GM23248 (cell line): ENCODE results near the gene CHD1. TPM values are rescaled to one million over a fixed set of nuclear protein-coding genes. Genes with fewer than 3 reads are reported as not detected.
A peak's percentile ranks its signal among the peaks of the same experiment; 100 is the strongest.

ENCODE experiments used
- DNase-seq: peaks from one replicate; pipeline ENCODE4 v3.0.0-alpha.2; 2015
- H2AFZ ChIP-seq: fragments of 200-600 bp; sonication (generic); 2 replicates; pipeline ENCODE4 v1.6.1; 2016; ENCODE audit warnings: antibody characterized with exemption
- H3F3A ChIP-seq: fragments of 200-600 bp; sonication (generic); 2 replicates; pipeline ENCODE4 v1.6.1; 2016; ENCODE audit warnings: mild to moderate bottlenecking, antibody characterized with exemption, mixed run types; ENCODE audit not compliant: insufficient read depth
- H3K27ac ChIP-seq: fragments of 200-600 bp; sonication (generic); 2 replicates; pipeline ENCODE4 v1.5.1; 2016; ENCODE audit warnings: mild to moderate bottlenecking
- H3K27me3 ChIP-seq: fragments of 200-600 bp; sonication (generic); replicated peaks from 2 replicates; pipeline ENCODE4 v1.6.1; 2016; ENCODE audit warnings: mild to moderate bottlenecking; ENCODE audit not compliant: insufficient read depth
- H3K36me3 ChIP-seq: fragments of 200-600 bp; sonication (generic); 2 replicates; pipeline ENCODE4 v1.6.1; 2016; ENCODE audit warnings: low read depth, mild to moderate bottlenecking
- H3K4me1 ChIP-seq: fragments of 200-600 bp; sonication (generic); 2 replicates; pipeline ENCODE4 v1.6.1; 2016; ENCODE audit warnings: mild to moderate bottlenecking; ENCODE audit not compliant: insufficient read depth
- H3K4me2 ChIP-seq: fragments of 200-600 bp; sonication (generic); one replicate; pipeline ENCODE4 v1.6.1; 2016; ENCODE audit warnings: mild to moderate bottlenecking; ENCODE audit not compliant: unreplicated experiment
- H3K4me3 ChIP-seq: fragments of 200-600 bp; sonication (generic); 2 replicates; pipeline ENCODE4 v1.5.1; 2016; ENCODE audit warnings: mild to moderate bottlenecking
- H3K79me2 ChIP-seq: fragments of 200-600 bp; sonication (generic); 2 replicates; pipeline ENCODE4 v1.6.1; 2016; ENCODE audit warnings: mild to moderate bottlenecking; ENCODE audit not compliant: insufficient read depth
- H3K9ac ChIP-seq: fragments of 200-600 bp; sonication (generic); 2 replicates; pipeline ENCODE4 v1.6.1; 2016; ENCODE audit warnings: mild to moderate bottlenecking
- H3K9me2 ChIP-seq: fragments of 200-600 bp; sonication (generic); 2 replicates; pipeline ENCODE4 v1.6.1; 2016; ENCODE audit warnings: mixed run types, mild to moderate bottlenecking, moderate library complexity; ENCODE audit not compliant: insufficient read depth
- H3K9me3 ChIP-seq: fragments of 200-600 bp; sonication (generic); one replicate; pipeline ENCODE4 v1.6.1; 2017; ENCODE audit warnings: low read depth
- H4K20me1 ChIP-seq: fragments of 200-600 bp; sonication (generic); 2 replicates; pipeline ENCODE4 v1.6.0; 2016; ENCODE audit not compliant: insufficient read depth
- EZH2 ChIP-seq: fragments of 200-600 bp; sonication (generic); IDR thresholded peaks from 2 replicates; pipeline ENCODE4 v1.6.1; 2018; ENCODE audit warnings: antibody characterized with exemption, mild to moderate bottlenecking; ENCODE audit not compliant: insufficient read depth, poor library complexity, severe bottlenecking
- EZH2phosphoT487 ChIP-seq: fragments of 200-600 bp; sonication (generic); IDR thresholded peaks from 2 replicates; pipeline ENCODE4 v1.6.1; 2018; ENCODE audit warnings: antibody characterized with exemption, moderate library complexity, mild to moderate bottlenecking, low read depth; ENCODE audit not compliant: insufficient read depth
- WGBS, 2 experiments: methylation state at CpG; one replicate each; pipeline ENCODE4 v1.1.6; 2015 to 2017; ENCODE audit warnings: low lambda C conversion rate in 2 of 2, low coverage in 1 of 2; ENCODE audit errors: missing lambda C conversion rate in 2 of 2; 5-methylcytosine and 5-hydroxymethylcytosine counted together
- in situ Hi-C: fragments of 300-500 bp; cut with MboI; formaldehyde crosslinking; loops from 2 replicates; pipeline ENCODE4 v1.15.0; 2020
- polyA plus RNA-seq: library from polyadenylated mRNA; unstranded; fragments of >200 nt; fragmentation: Nextera tagmentation; extraction: Ambion mirVana; gene quantifications from 2 replicates; pipeline ENCODE4 v1.2.1, GENCODE V29; 2016
- total RNA-seq: library from RNA; depleted of rRNA; stranded (reverse); fragments of >200 nt; shearing (Covaris generic); gene quantifications from 2 replicates; pipeline ENCODE4 v1.2.3, GENCODE V29; 2014

The CHD1 gene
- total and polyA plus RNA-seq, 2 experiments from 2014 or later: 11.1 to 28.1 TPM

GRCh38 chr5:98904780-98905179 lies 24.0 kb downstream of the CHD1 start:
- peak overlapping the region; percentile 3 for H3K4me2 ChIP-seq
- peaks cover 21% of the 10 kb centered on the region; the same call in 1 of the 2 replicates for H3F3A ChIP-seq
- H3K9ac ChIP-seq: no peak overlapping the region
- H3K27ac ChIP-seq: 0 out of 2 replicates have a peak overlapping the region, but pooled peaks have one; percentile 6
- peaks cover 91% of the 10 kb centered on the region for H3K79me2 ChIP-seq
- H3K27me3 ChIP-seq: no peaks in the 10 kb centered on the region
- peaks cover 3% of the 10 kb centered on the region; the same call in 1 of the 2 replicates for H4K20me1 ChIP-seq
- TF ChIP-seq EZH2phosphoT487 (no peak), EZH2 (no peak)
- WGBS, 2 experiments: 31 to 37% methylated on average over 6 of the region's 6 CpGs
- in situ Hi-C loops: loop anchor here (5.0 kb wide), 1 partner anchor 128 kb away; no protein-coding TSS in a partner anchor
- H3K4me1 ChIP-seq: peaks cover 22% of the 10 kb centered on the region
- peak; percentile 78 for DNase-seq
- H2AFZ ChIP-seq: no peak overlapping the region
- peaks cover 29% of the 10 kb centered on the region for H3K36me3 ChIP-seq
- no peak overlapping the region for H3K4me3 ChIP-seq
- H3K9me2 ChIP-seq: no peaks in the 10 kb centered on the region
- H3K9me3 ChIP-seq: no peaks in the 10 kb centered on the region

GRCh38 chr5:98902733-98903132 lies 26.1 kb downstream of the CHD1 start:
- peaks cover 3% of the 10 kb centered on the region; the same call in 1 of the 2 replicates for H4K20me1 ChIP-seq
- H3K27me3 ChIP-seq: no peaks in the 10 kb centered on the region
- peak; percentile 83 for DNase-seq
- H2AFZ ChIP-seq: no peak overlapping the region
- no peak overlapping the region for H3K9ac ChIP-seq
- no peaks in the 10 kb centered on the region for H3K9me2 ChIP-seq
- peak overlapping the region; percentile 23 for H3K4me2 ChIP-seq
- no peaks in the 10 kb centered on the region for H3K9me3 ChIP-seq
- TF ChIP-seq EZH2phosphoT487: no peak
- no peak for TF ChIP-seq EZH2
- 48 to 68% methylated on average over 1 of the region's 1 CpG for WGBS, 2 experiments
- peak overlapping the region; percentile 13; the same call in 1 of the 2 replicates for H3K27ac ChIP-seq
- in situ Hi-C loops: no loop called here
- H3F3A ChIP-seq: peaks cover 21% of the 10 kb centered on the region; the same call in 1 of the 2 replicates
- peaks cover 22% of the 10 kb centered on the region for H3K4me1 ChIP-seq
- H3K4me3 ChIP-seq: no peak overlapping the region
- peaks cover 47% of the 10 kb centered on the region for H3K36me3 ChIP-seq
- peaks cover 85% of the 10 kb centered on the region for H3K79me2 ChIP-seq

GRCh38 chr5:98899456-98899855 lies 29.4 kb downstream of the CHD1 start:
- H3K4me1 ChIP-seq: peaks cover 10% of the 10 kb centered on the region
- TF ChIP-seq EZH2 (no peak), EZH2phosphoT487 (no peak)

GRCh38 chr5:98898743-98899142 lies 30.1 kb downstream of the CHD1 start:
- Histone ChIP-seq H3K36me3 (peaks cover 77% of the 10 kb centered on the region), H3F3A (no peaks in the 10 kb centered on the region; the same call in 1 of the 2 replicates), H4K20me1 (no peaks in the 10 kb centered on the region), H3K9me3 (no peaks in the 10 kb centered on the region), H3K9me2 (no peaks in the 10 kb centered on the region), H3K27ac (no peak overlapping the region), H3K9ac (no peak overlapping the region), H3K4me2 (no peak overlapping the region), H3K27me3 (no peaks in the 10 kb centered on the region), H3K79me2 (peaks cover 48% of the 10 kb centered on the region), H3K4me1 (peaks cover 10% of the 10 kb centered on the region), H3K4me3 (no peak overlapping the region), H2AFZ (no peak overlapping the region)
- in situ Hi-C loops: no loop called here
- DNase-seq: no peak
- TF ChIP-seq EZH2phosphoT487 (no peak), EZH2 (no peak)

More at GRCh38 chr5:98899456-98899855, 29.4 kb downstream of the CHD1 start:
- Histone ChIP-seq H2AFZ (no peak overlapping the region), H3F3A (peaks cover under 1% of the 10 kb centered on the region; the same call in 1 of the 2 replicates), H3K36me3 (peaks cover 74% of the 10 kb centered on the region), H3K9me2 (no peaks in the 10 kb centered on the region), H3K79me2 (peaks cover 55% of the 10 kb centered on the region), H3K4me3 (no peak overlapping the region), H3K9ac (no peak overlapping the region), H3K4me2 (no peak overlapping the region), H3K27me3 (no peaks in the 10 kb centered on the region), H3K9me3 (no peaks in the 10 kb centered on the region), H3K27ac (no peak overlapping the region), H4K20me1 (no peaks in the 10 kb centered on the region)
- in situ Hi-C loops: no loop called here
- no peak for DNase-seq

- Histone ChIP-seq H3K9me3 (no peaks in the 10 kb centered on the region), H4K20me1 (no peaks in the 10 kb centered on the region), H2AFZ (no peak overlapping the region), H3K4me2 (no peak overlapping the region), H3K4me3 (no peak overlapping the region), H3K79me2 (peaks cover 6% of the 10 kb centered on the region), H3K36me3 (peaks cover 72% of the 10 kb centered on the region), H3K9ac (no peak overlapping the region), H3K27ac (no peak overlapping the region), H3K4me1 (no peaks in the 10 kb centered on the region), H3K27me3 (no peaks in the 10 kb centered on the region), H3F3A (no peaks in the 10 kb centered on the region), H3K9me2 (no peaks in the 10 kb centered on the region)
- TF ChIP-seq EZH2 (no peak), EZH2phosphoT487 (no peak)
- WGBS, 2 experiments: 95 to 100% methylated on average over 1 of the region's 1 CpG
- in situ Hi-C loops: no loop called here
- DNase-seq: no peak
Measured at GRCh38 chr5:98891591-98891990, 37.2 kb downstream of the CHD1 start.
